CD4-positive, alpha-beta T cell treated with Interleukin-4 for 1 hour (primary cell): ENCODE results near the gene CYP2W1.
"Not testable (repeated sequence)": the region's sequence is repeated elsewhere in the genome, so short reads cannot be mapped to it uniquely, and the experiment has no call there.

Experiments
- DNase-seq, 2 donors: peaks; one replicate each; pipeline ENCODE4 v3.0.0-alpha.2; 2020 to 2022

CYP2W1 gene

GRCh38 chr7:1029637-1030443 is 46.9 kb downstream of the CYP2W1 start:
- peak in 1 of 2 donors; percentile 35 for DNase-seq

- no peak for DNase-seq
These were observed 47.6 kb downstream of the CYP2W1 start for GRCh38 chr7:1030444-1031070.

DNA sequence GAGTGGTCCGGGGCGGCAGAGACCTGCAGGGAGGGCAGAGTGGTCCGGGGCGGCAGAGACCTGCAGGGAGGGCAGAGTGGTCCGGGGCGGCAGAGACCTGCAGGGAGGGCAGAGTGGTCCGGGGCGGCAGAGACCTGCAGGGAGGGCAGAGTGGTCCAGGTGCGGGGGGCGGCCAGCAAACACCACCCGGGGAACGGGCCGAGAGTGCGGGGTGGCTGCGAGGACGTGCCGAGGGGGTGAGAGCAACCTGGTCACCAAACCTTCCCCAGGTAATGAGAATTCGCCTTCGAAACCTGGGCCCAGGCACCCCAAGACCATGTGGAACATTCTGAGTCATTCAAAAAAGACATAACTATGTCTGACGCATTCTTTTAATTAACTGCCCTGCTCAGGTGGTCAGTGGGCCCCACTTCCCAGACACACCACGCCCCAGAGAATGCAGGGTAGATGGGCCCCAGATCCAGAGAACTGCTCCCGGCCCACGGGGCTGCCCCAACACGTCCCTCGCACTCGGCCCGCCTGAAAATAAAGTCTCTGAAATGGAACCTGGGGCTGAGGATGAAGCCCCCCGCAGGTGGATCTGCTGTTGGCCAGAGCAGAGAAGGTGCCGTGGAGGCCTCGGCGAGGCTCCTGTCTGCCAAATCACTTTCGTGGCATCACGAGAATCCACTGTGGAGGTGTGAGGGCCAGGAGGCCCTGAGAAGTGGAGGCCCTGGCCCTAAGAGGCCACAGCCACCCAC is 48.9 kb downstream of the CYP2W1 start:
- DNase-seq: no peak

DNA sequence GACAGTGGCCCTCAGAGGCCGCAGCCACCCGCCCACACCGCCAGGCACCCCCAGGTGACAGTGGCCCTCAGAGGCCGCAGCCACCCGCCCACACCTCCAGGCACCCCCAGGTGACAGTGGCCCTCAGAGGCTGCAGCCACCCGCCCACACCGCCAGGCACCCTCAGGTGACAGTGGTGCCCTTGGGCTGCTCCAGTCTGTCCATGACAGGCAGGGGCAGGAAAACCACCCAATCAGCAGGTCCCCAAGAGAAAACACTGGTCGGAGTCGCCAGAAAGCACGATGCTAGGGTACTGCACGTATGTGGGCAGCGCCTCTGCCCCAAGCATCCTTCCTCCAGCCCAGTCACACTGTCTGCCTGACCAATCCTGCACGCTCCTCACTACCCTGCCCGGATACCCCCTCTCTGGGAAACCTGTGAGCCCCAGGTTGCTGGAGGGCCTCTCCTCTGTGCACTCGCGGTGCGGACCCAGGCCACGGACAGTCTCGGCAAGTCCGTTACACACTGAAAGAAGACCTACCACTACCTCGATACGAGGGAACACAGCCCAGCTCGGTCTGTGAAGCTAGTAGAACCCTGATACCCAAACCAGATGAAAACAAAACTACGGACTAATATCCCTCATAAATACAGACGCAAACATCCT is 49.7 kb downstream of the CYP2W1 start:
- DNase-seq: no peak

DNA sequence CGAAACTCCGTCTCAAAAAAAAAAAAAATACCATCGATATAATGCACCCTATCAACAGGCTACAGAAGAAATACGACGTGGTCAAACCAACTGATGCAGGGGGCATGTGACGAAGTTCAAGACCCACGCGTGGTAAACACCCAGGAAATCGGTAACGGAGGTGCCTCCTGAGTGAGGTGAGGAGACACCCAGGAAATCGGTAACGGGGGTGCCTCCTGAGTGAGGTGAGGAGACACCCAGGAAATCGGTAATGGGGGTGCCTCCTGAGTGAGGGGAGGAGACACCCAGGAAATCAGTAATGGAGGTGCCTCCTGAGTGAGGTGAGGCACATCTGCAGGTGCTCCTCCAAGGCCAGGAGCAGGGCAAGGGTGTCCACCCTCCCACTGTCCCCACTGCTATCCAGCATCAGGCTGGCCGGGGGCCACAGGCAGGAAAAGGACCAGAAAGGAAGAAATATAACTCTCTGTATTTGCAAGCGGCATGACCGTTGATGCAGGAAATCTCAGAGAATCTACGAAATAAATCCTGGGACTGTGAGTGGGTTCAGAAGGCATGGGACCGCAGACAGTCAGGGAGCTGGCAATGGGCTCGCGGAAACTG is 50.7 kb downstream of the CYP2W1 start:
- peak; percentile 54 to 70 for DNase-seq

DNA sequence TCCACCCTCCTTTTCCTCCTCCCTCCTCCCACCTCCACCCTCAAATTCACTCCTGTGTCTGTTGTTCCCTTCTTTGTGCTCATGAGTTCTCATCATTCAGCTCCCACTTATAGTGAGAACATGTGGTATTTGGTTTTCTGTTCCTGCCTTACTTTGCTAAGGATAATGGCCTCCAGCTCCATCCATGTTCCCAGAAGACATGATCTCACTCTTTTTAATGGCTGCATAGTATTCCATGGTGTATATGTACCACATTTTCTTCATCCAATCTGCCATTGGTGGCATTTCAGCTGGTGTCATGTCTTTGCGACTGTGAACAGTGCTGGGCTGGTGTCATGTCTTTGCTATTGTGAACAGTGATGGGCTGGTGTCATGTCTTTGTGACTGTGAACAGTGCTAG is 51.8 kb downstream of the CYP2W1 start:
- not testable (repeated sequence) for DNase-seq

- not testable (repeated sequence) for DNase-seq
These were observed 53.4 kb downstream of the CYP2W1 start for GRCh38 chr7:1036164-1036928.
